A549 (cell line): Measurements from ENCODE around the gene FAM187B. TPM values are rescaled to one million over a fixed set of nuclear protein-coding genes. Genes with fewer than 3 reads are reported as not detected.

ENCODE experiments used
- ATAC-seq, 2 experiments: fragments of 200-7000 bp in 1 of 2; fragments of >200 bp in 1 of 2; cut with Nextera tagmentation in 1 of 2; cut with Tn5 transposase in 1 of 2; 3 replicates each; pipeline versions ENCODE4 v1.8.0 to v1.9.1; 2018 to 2020; ENCODE audit warnings: mild to moderate bottlenecking in 1 of 2, moderate library complexity in 1 of 2
- CTCF ChIA-PET: fragments of 300-600 bp; sonication (Branson Sonifier 250); formaldehyde crosslinking; extraction: SDS; loops from one replicate; lab custom pipeline; 2021; ENCODE audit warnings: antibody characterized with exemption, inconsistent platforms; lab: Yijun Ruan, JAX
- POLR2A ChIA-PET: fragments of 350-600 bp; formaldehyde crosslinking; extraction: SDS; loops from one replicate; lab custom pipeline; 2021; ENCODE audit warnings: antibody characterized with exemption, inconsistent platforms; lab: Yijun Ruan, JAX
- DNase-seq, 2 experiments: peaks; one replicate each; pipeline versions ENCODE4 v3.0.0 to v3.0.0-alpha.2; 2011 to 2016; ENCODE audit warnings: low read depth in 1 of 2, low spot score in 1 of 2
- FAIRE-seq: peaks from 2 replicates; lab custom pipeline; 2011; peaks lifted over from hg19 to GRCh38; lab: Jason Lieb, UNC
- H3K27ac ChIP-seq, 2 experiments: fragments of >200 bp; sonication (Bioruptor Twin); formaldehyde crosslinking; 3 replicates each; pipeline ENCODE4 v1.5.1; 2016 to 2017
- H3K4me1 ChIP-seq: fragments of >200 bp; sonication (Bioruptor Twin); formaldehyde crosslinking; 3 replicates; pipeline ENCODE4 v1.6.1; 2016
- H3K4me2 ChIP-seq: fragments of >200 bp; sonication (Bioruptor Twin); formaldehyde crosslinking; 3 replicates; pipeline ENCODE4 v1.6.1; 2016
- H3K4me3 ChIP-seq: fragments of >200 bp; sonication (Bioruptor Twin); formaldehyde crosslinking; 3 replicates; pipeline ENCODE4 v1.5.1; 2016
- H3K9me3 ChIP-seq: fragments of >200 bp; sonication (Bioruptor Twin); formaldehyde crosslinking; 3 replicates; pipeline ENCODE4 v1.6.1; 2016
- ATOH8 ChIP-seq: fragments of 250-450 bp; sonication (Bioruptor Pico); IDR thresholded peaks from 2 replicates; pipeline ENCODE4 v1.5.0; 2020; ENCODE audit warnings: low read depth, mild to moderate bottlenecking, moderate library complexity
- CHD2 ChIP-seq: fragments of 150-350 bp; IDR thresholded peaks from 2 replicates; pipeline ENCODE4 v1.6.1; 2014; ENCODE audit warnings: low read length; ENCODE audit not compliant: partially characterized antibody
- CHD4 ChIP-seq: fragments of 200-600 bp; sonication (generic); IDR thresholded peaks from 2 replicates; pipeline ENCODE4 v1.6.1; 2016; ENCODE audit warnings: antibody characterized with exemption, mild to moderate bottlenecking, borderline replicate concordance
- E2F6 ChIP-seq: IDR thresholded peaks from 2 replicates; pipeline ENCODE4 v1.6.1; 2012; ENCODE audit warnings: low read depth, borderline replicate concordance
- ELK1 ChIP-seq: fragments of 150-350 bp; IDR thresholded peaks from 2 replicates; pipeline ENCODE4 v1.6.1; 2014; ENCODE audit warnings: low read depth, mild to moderate bottlenecking, low read length
- GATA3 ChIP-seq: IDR thresholded peaks from 2 replicates; pipeline ENCODE4 v1.6.1; 2012; ENCODE audit warnings: borderline replicate concordance
- HOXB13 ChIP-seq: fragments of 250-450 bp; sonication (Bioruptor Pico); IDR thresholded peaks from 2 replicates; pipeline ENCODE4 v1.5.0; 2020; ENCODE audit warnings: low read depth, mild to moderate bottlenecking, moderate library complexity
- KDM5A ChIP-seq: fragments of 200-600 bp; sonication (generic); IDR thresholded peaks from 2 replicates; pipeline ENCODE4 v1.6.1; 2016; ENCODE audit warnings: antibody characterized with exemption, mild to moderate bottlenecking
- MAFK ChIP-seq: fragments of 450-650 bp; IDR thresholded peaks from 2 replicates; pipeline ENCODE4 v1.6.1; 2014; ENCODE audit not compliant: partially characterized antibody
- MAZ ChIP-seq: fragments of 150-350 bp; IDR thresholded peaks from 2 replicates; pipeline ENCODE4 v1.6.1; 2014; ENCODE audit warnings: antibody characterized with exemption, low read depth, low read length, borderline replicate concordance
- NFE2L2 ChIP-seq: fragments of 150-350 bp; conservative IDR thresholded peaks from 2 replicates; pipeline ENCODE4 v1.6.1; 2014; ENCODE audit warnings: low read length
- NPAS2 ChIP-seq: fragments of 250-450 bp; sonication (Bioruptor Pico); IDR thresholded peaks from 2 replicates; pipeline ENCODE4 v1.8.0; 2022; ENCODE audit warnings: mild to moderate bottlenecking, moderate library complexity, borderline replicate concordance
- PBX3 ChIP-seq: IDR thresholded peaks from 2 replicates; pipeline ENCODE4 v1.6.1; 2012
- RARB ChIP-seq: fragments of 250-450 bp; sonication (Bioruptor Pico); IDR thresholded peaks from 2 replicates; pipeline ENCODE4 v1.8.0; 2021; ENCODE audit warnings: mild to moderate bottlenecking, moderate library complexity
- TFCP2L1 ChIP-seq: fragments of 250-450 bp; sonication (Bioruptor Pico); IDR thresholded peaks from 2 replicates; pipeline ENCODE4 v1.5.0; 2021; ENCODE audit warnings: mild to moderate bottlenecking
- ZFP36 ChIP-seq: fragments of 450-650 bp; IDR thresholded peaks from 2 replicates; pipeline ENCODE4 v1.6.1; 2014; ENCODE audit warnings: borderline replicate concordance; ENCODE audit not compliant: partially characterized antibody
- ZNF302 ChIP-seq: fragments of 250-450 bp; sonication (Bioruptor Pico); IDR thresholded peaks from 2 replicates; pipeline ENCODE4 v1.9.0; 2021; ENCODE audit warnings: inconsistent platforms, mild to moderate bottlenecking, moderate library complexity
- ZSCAN20 ChIP-seq: fragments of 250-450 bp; sonication (Bioruptor Pico); IDR thresholded peaks from 2 replicates; pipeline ENCODE4 v1.8.0; 2022; ENCODE audit warnings: mild to moderate bottlenecking, moderate library complexity
- WGBS: methylation state at CpG from one replicate; pipeline ENCODE4 v1.1.6; 2017; ENCODE audit errors: missing lambda C conversion rate; 5-methylcytosine and 5-hydroxymethylcytosine counted together
- polyA plus RNA-seq, 4 experiments: library from polyadenylated mRNA; depleted of rRNA in 3 of 4; stranded (reverse); fragments of >200 nt; fragmentation: RNase III in 1 of 4; extraction: RNeasy Plus Mini Kit Qiagen cat#74134 plus additional on column Dnase treatment in 1 of 4; gene quantifications; 2 replicates in 3 of 4; 3 replicates in 1 of 4; pipeline ENCODE4 v1.2.3, GENCODE V29; 2011 to 2017

Gene FAM187B
- polyA plus RNA-seq, 2 of the 4 experiments (the other 2 are of a cell fraction) = not detected

GRCh38 chr19:35184884-35185283 is 43.7 kb downstream of the FAM187B start (continued):
- no peak for TF ChIP-seq KDM5A
- TF ChIP-seq ZNF302 (CRISPR knock-in tag) = no peak
- no peak for TF ChIP-seq PBX3
- no peak for TF ChIP-seq NPAS2

- DNase-seq = no peak
- no peaks in the 10 kb centered on the region for H3K4me1 ChIP-seq
- no peak for TF ChIP-seq TFCP2L1 (CRISPR knock-in tag)
- TF ChIP-seq ATOH8 (CRISPR knock-in tag) = no peak
- no peak for TF ChIP-seq HOXB13 (CRISPR knock-in tag)
- no peak for TF ChIP-seq ZSCAN20
- no peak for TF ChIP-seq NFE2L2
- no peak for TF ChIP-seq ZFP36
- TF ChIP-seq CHD4 = no peak
- no peak for TF ChIP-seq NPAS2
- no peak for TF ChIP-seq E2F6
- no peak for TF ChIP-seq MAZ
- TF ChIP-seq ELK1 = no peak
- no peak overlapping the region for H3K4me3 ChIP-seq
- ChIA-PET CTCF (interaction anchor here (0.6 to 0.8 kb wide), 2 partner anchors 311 to 1705 kb away, joined by 3 read pairs; no protein-coding TSS in a partner anchor), POLR2A (no interaction called here)
- H3K9me3 ChIP-seq = peaks cover 14% of the 10 kb centered on the region; the same call in 2 of the 3 replicates
- FAIRE-seq = peak; percentile 96
- H3K4me2 ChIP-seq = no peak overlapping the region
- ATAC-seq = no peak
- WGBS = 4% methylated on average over 1 of the region's 1 CpG
- H3K27ac ChIP-seq = no peak overlapping the region
Observed at GRCh38 chr19:35184267-35184666, 44.3 kb downstream of the FAM187B start.

GRCh38 chr19:35181387-35181786 is 47.2 kb downstream of the FAM187B start:
- Histone ChIP-seq H3K4me1 (no peaks in the 10 kb centered on the region), H3K4me2 (no peak overlapping the region), H3K4me3 (no peak overlapping the region), H3K27ac (no peak overlapping the region), H3K9me3 (peaks cover 24% of the 10 kb centered on the region)
- POLR2A ChIA-PET = no interaction called here
- DNase-seq = no peak
- WGBS = 36% methylated on average over 1 of the region's 1 CpG
- FAIRE-seq = no peak
- TF ChIP-seq NFE2L2 = peak; percentile 51; the same call in 1 of the 2 replicates
- no peak for TF ChIP-seq ZFP36
- no peak for TF ChIP-seq RARB (CRISPR knock-in tag)
- no peak for TF ChIP-seq GATA3
- peak; percentile 94 for TF ChIP-seq MAFK
- no peak for TF ChIP-seq CHD2
- CTCF ChIA-PET = interaction anchor here (1.2 to 1.8 kb wide), 4 partner anchors 9 to 39 kb away, joined by 3 to 6 read pairs (median 6); partner anchors contain the start of gene FXYD7
- ATAC-seq = no peak
